Epidermal melanocyte (primary cell): ENCODE measurements around the gene FLOT2.
"Not testable (repeated sequence)": the region's sequence is repeated elsewhere in the genome, so short reads cannot be mapped to it uniquely, and the experiment has no call there.

ENCODE experiments used
- DNase-seq: peaks from one replicate; pipeline ENCODE4 v3.0.0; 2011; ENCODE audit warnings: low spot score; ENCODE audit not compliant: insufficient read length

Gene FLOT2, protein sequence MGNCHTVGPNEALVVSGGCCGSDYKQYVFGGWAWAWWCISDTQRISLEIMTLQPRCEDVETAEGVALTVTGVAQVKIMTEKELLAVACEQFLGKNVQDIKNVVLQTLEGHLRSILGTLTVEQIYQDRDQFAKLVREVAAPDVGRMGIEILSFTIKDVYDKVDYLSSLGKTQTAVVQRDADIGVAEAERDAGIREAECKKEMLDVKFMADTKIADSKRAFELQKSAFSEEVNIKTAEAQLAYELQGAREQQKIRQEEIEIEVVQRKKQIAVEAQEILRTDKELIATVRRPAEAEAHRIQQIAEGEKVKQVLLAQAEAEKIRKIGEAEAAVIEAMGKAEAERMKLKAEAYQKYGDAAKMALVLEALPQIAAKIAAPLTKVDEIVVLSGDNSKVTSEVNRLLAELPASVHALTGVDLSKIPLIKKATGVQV

DNA sequence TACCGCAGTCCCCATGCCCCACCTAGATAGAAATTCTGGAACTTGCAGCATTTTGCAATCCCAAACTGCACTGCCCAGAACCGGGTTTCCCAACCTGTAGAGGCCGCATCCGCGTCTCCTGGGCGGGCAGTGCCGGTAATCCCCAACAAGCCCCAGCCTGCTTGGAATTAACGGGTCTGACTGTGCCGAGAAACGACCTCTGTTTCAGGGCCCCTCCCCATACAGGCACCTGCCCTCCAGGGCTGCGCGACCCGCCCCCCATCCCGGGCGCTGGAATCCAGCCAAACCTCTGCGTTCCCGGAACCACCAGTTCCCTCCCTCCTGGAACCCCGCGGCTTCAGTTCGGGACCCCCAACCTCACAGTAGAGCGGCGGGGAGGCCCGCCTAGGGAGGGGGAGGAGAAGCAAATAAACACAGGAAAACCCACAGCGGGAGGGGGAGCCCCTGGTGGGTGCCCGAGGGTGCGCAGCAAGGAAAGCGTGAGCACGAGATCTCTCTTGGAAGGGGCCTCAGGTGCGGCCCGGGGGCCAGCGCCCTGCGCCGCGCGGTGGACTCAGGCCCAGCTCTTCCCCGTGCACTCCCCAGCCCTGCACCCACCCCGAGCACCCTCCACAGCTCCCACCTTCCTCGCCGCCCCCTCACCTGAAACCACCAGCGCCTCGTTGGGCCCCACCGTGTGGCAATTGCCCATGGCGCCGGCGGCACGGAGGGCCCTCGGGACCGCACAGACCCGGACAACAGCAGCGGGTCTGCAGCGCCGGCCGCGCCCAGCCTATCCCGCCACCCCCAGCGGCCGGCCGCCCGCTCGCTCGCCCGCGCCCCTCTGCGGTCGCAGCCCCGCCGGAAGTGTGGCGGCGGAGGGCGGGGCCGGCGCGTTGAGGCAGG is at the start of gene FLOT2:
FLOT2 (minus strand) TSS at position 850 of the 885 bp plus-strand sequence; CDS start at position 691, 159 bp downstream.
- DNase-seq = peak; percentile 39

GRCh38 chr17:28946239-28946638 is 48.7 kb upstream of the FLOT2 start:
- no peak for DNase-seq

DNA sequence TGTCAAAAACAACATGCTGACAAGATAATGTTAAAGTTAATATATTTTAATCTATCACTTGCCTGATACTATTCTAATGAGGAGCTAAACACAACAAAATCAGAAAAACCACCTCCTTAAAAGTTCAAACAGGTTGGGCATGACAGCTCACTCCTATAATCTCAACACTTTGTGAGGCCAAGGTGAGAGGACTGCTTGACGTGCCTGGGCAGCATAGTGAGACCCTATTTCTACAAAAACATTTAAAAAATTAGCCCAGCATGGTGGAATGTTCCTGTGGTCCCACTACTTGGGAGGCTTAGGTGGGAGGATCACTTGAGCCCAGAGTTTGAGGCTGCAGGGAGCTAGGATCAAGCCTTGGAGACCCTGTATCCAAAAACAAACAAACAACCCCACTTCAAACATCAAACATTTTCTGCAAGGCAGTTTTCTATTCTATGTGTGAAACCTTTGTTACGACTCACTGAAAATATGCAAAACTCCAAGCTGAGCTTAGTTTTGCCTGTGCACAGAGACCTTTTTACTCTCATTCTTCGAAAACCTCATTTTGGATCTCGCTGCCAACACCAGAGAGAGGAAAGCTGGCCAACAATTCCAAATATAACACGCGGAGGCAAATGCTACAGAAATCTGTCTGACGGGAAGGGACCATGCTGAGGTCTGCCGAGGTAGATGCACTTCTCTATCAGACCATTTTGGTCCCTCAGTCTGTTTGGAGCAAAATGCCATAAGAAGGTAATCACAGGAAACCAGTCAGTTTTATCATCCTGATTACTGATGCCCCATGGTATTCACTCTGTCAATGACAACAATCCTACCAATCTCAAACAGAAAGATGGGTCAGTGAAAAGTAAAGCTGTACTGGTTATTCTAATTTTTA is 47.6 kb upstream of the FLOT2 start:
- DNase-seq = no peak

DNA sequence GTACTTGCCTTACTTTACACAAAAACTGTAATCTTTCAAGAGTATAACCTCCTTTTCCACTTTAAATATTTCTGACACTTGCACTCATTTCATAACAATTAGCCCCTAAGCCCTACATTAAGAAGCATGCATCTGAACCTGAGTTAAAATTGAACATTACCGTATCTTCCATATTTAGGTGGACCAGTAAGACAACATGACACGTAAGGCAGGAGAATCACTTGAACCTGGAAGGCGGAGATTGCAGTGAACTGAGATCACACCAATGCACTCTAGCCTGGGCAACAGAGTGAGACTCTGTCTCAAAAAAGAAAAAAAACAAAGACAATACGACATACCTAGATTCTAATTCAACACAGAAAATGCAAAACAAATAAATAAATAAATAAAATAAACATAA is 46.8 kb upstream of the FLOT2 start:
- DNase-seq = no peak

DNA sequence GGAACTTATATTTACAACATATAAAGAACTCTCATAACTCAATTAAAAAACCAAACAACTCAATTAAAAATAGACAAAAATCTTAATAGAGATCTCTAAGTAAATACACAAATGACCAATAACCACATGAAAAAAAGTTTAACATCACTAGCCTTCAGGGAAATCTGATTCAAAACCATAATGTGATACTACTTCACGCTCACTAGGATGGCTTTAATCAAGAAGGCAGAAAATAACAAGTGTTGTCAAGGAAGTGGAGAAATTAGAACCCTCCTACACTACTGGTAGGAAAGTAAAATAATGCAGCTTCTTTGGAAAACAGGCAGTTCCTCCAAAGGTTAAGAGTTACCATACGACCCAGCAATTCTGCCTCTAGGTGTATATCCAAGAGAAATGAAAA is 45.4 kb upstream of the FLOT2 start:
- DNase-seq = no peak

- DNase-seq = no peak
Observed at GRCh38 chr17:28941251-28941650, 43.7 kb upstream of the FLOT2 start.

GRCh38 chr17:28940675-28941074 is 43.1 kb upstream of the FLOT2 start:
- DNase-seq = no peak

DNA sequence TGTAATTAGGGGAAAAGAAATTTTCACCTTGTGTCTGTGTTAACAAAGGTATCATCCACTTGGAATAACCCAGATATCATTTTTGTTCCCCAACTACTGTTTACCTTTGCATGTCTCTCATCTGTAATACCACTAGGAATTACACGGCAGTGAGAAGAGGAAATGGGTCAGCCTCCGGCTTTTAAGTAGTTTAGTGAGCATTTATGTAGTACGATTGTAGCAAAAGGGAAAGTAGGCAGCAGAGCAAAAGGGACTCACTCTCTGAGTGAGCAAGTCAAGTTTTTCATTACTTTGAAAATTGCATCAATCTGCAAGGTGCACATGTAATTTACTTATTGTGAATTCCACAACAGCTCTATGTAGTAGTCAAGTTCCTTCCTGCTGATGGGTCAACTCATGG is 42.6 kb upstream of the FLOT2 start:
- no peak for DNase-seq

- DNase-seq = no peak
Observed at GRCh38 chr17:28938552-28938951, 41.0 kb upstream of the FLOT2 start.

GRCh38 chr17:28937044-28937729 is 39.7 kb upstream of the FLOT2 start:
- no peak for DNase-seq

DNA sequence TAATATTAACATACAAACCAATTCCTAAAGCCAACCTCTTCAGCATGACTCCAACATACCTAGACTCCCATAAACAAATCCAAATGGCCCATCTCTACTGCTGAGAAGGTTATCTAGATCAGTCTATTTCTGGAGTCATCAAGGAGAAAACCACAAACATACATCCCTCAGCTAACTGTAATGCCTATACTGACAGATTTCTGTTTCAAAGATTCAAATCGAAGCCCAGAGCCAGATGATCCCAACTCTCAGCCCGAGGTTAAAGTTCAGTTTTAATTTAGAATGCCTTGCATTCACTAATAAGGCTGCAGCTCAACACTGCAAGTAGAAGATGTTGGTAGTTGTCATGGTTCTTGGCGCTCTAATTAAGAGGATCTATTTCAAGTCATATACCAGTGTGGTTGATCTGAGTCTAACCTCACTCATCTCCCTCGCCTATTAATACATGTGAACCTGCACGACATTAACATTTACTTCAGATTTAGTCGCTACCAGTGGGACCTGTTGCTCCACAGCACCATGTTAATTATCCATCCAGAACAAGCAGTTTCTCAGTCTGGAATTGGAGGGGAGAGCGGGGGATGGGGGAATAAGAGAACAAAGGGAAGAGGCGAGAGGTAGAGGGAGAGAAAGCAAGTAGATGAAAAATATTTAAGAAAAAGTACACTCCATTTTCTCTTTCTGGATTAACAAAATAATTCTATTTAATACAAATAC is 38.4 kb upstream of the FLOT2 start:
- DNase-seq = no peak

DNA sequence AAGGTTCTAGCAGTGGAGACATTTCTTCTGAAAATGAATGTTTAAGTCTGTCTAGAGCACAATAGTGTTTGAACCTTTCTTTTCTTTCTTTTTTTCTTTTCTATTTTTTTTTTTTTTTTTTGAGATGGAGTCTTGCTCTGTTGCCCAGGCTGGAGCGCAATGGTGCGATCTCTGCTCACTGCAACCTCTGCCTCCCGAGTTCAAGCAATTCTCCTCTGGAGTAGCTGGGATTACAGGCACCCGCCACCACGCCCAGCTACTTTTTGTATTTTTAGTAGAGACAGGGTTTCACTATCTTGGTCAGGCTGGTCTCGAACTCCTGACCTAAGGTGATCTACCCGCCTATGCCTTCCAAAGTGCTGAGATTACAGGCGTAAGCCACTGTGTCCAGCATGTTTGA is 37.0 kb upstream of the FLOT2 start:
- DNase-seq = not testable (repeated sequence)

- DNase-seq = no peak
Observed at GRCh38 chr17:28929787-28930186, 32.3 kb upstream of the FLOT2 start.

GRCh38 chr17:28928061-28928460 is 30.5 kb upstream of the FLOT2 start:
- no peak for DNase-seq

- no peak for DNase-seq
Observed at GRCh38 chr17:28926786-28927185, 29.3 kb upstream of the FLOT2 start.

GRCh38 chr17:28926366-28926765 is 28.8 kb upstream of the FLOT2 start:
- DNase-seq = no peak

DNA sequence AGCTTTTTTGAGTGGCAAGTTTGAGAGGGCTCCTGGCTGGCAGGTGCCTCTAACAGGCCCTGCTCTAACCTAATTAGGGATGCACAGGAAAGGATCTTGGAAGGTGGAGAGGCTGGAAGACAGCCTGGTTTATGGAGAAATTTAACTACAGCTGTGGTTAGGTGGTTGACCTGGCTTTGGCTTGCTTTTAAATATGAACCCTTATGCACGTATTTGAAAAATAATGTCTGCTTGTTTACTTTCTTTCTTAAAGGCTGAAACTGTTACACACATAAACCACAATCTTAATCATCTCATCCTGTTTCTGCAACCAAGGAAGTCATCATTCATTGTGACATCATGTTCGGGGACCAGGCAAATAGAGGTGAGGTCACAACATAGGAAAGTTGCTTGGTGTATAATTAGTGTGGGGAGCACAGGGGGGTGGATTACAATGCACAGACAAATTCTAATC is 28.4 kb upstream of the FLOT2 start:
- DNase-seq = no peak

DNA sequence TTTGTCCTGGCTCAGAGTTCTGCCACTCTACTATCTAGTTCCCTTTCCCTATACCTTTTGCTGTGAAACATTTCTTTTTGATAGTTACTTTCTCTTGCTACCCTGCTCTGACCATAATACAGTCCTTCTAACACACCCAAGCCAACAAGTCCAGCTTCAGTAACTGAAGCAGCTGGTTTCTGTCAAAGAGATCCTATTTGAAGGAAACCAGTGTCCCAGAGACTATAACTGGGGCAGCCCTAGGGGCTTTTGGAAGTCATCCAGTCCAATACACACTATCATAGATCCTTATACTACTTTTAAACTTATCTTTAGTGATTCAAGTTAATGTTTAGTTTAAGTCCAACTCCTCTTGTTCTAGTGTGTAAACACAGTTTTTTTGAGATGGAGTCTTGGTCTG is 22.7 kb upstream of the FLOT2 start:
- DNase-seq = peak; percentile 74

GRCh38 chr17:28918295-28918694 is 20.8 kb upstream of the FLOT2 start:
- no peak for DNase-seq

DNA sequence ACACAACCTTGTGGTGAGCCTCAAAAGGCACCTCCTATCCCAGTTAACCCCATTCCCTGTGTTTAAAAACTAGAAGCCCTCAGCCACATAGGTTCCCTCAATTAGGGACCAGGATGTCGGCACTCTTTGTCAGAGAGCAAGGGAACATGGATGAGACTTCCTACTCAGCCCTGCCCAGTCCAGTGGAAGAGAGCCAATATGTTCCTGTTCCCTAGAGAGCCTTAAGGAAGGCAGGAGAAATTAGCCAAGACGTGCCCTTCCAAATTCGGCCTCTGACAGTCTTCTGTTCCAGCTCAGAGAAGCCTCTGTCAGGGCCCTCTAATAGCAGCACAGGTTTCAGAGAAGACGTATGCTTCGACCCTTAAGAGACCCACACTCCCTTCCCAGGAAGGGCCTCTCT is 19.9 kb upstream of the FLOT2 start:
- no peak for DNase-seq
